HG03521 (cell line): ENCODE data around the gene BET1L.
"Not testable (repeated sequence)": the region's sequence is repeated elsewhere in the genome, so short reads cannot be mapped to it uniquely, and the experiment has no call there.

ENCODE experiments used
- ATAC-seq: cut with Tn5 transposase; IDR thresholded peaks from one replicate; pipeline ENCODE4 v1.9.1; 2021; ENCODE audit warnings: mild to moderate bottlenecking, moderate library complexity; ENCODE audit not compliant: unreplicated experiment

The BET1L gene

DNA sequence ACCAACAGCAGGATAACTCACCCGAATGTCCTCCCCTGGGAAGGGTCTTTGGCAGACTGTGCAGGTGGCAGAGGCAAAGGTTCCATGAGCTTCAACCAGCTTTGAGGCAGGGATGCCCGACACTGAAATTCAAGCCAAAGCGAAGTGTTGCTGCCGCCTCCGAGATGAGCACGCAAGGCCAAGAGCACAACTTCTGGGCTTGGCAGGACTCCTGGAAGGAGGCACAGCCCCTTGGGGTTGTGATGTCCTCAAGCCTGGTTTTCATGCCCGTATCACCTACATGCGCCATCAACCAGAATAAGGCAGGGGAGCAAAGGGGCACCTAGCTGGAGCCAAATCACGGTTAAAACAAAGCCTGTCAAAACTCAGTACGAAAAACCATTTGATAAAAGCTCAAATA lies 23.2 kb upstream of the BET1L start:
- no peak for ATAC-seq

DNA sequence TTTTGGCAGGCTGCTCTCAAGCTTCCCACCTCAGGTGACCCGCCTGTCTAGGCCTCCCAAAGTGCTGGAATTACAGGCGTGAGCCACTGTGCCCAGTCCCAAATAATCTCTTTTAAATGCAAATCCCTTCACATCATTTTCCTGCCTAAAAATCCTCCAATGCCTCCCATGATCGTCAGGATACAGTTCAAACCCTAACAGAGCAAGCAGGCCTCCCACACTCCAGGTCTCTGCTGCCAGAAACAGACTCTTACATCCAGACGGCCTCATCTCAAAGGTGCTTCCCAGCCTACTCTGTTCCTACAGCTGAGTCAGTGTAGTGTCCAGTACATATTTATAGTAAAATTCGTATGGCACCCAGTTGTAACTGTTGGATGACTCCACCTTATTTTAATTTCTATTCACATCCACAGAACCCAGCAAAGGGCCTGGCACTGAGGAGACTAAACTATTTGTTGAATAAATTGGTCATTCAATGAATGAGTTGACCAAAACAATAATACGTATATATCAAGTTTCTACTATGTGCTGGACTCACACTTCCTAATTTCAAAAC lies 20.7 kb upstream of the BET1L start:
- ATAC-seq: no peak

DNA sequence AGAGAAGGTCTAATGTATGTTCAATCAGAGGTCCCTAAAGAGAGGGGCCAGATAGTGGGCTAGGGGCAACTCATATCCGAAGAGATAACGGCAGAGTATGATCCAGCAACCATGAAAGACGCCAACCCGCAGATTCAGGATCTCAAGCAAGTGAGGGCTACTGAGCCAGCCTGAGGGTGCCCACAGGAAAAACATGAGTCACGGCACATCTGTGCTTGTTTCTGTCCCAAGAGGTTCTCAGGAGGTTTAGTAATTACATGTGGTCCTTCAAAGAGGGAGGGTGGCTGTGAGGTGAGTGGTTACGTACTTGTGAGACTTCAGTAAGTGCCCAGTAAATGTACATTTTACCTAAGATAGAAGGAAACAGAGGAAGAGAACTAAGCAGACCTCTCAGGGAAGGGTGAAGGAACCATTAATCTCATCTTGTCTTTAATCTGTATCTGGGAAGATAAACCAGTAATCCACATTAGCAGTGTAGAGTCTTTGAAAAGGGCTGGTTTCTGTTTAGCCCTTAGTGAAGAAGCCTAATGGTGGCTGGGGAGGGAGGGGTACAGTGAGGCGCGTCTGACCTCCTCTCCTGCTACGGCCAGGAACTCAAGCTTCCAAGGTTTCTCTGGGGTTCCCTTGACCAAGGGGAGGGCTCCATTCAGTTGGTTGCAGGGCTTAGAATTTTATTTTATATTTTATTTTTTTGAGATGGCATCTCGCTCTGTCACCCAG lies 18.7 kb upstream of the BET1L start:
- no peak for ATAC-seq

DNA sequence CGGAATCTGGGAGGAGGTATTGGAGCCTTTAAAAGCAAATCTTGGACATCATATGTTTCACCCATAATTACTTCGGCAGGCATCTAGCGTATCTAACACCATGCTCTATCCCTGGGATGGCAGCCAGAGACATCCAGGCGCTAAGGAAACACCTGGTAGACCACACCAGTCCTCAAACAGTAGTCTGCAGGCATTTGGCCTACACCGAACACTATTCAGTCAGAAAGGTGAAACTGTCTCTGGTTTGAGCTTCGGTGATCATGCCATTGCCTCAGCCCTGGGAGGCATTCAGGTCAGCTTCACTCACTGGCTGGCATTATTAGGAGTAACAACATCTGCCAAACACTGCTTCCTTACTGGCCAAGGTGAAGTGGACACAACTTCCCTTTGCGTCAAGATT lies 17.2 kb upstream of the BET1L start:
- no peak for ATAC-seq

DNA sequence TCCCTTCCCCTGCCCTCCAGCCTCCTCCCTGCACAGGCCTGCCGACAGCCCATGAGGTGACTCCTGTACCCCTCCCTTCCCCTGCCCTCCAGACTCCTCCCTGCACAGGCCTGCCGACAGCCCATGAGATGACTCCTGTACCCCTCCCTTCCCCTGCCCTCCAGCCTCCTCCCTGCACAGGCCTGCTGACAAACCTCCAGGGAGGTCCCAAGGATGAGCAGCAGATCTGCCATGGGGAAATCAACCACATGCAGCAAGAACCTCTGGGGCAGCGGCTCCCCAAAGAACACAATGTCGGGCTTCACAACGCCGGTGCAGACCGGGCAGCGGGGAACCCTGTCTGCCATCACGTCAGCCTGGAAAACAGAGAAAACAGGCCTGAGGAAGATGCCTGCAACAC lies 16.7 kb upstream of the BET1L start:
- ATAC-seq: no peak

DNA sequence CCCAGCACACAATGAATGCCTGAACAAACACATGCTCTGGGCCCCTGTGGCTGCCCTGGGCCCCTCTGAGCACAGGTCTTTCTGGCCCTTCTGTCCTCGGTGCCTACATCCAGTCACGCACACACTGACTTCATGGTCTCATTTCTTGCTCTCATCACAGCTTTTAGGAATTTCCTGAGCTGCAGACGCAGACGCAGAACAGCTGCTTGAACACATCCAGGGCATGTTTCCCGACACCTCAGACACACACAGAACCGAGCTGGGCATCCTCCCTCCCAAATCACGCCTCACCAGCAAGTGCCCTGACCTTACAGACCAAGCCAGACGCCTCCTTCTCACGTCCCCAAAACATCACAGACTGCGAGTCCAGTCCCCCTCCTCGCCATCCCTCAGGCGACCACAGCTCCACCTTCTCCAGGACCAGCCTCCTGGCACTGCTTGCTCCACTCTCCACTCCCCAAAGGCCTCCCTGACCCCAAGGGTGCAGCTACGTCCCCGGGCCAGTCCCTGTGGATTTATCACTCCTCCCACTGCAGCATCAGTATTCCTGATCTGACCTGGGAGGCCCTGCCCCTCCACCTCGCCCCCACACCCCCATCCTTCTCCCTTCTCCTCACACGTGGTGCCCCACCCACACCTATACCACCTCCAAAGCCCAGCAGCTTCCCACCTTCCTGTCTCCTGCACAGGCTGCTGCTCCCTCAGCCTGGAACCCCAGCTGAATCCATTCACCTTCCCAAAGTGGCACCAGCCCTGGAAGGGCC lies 16.0 kb upstream of the BET1L start:
- ATAC-seq: no peak

DNA sequence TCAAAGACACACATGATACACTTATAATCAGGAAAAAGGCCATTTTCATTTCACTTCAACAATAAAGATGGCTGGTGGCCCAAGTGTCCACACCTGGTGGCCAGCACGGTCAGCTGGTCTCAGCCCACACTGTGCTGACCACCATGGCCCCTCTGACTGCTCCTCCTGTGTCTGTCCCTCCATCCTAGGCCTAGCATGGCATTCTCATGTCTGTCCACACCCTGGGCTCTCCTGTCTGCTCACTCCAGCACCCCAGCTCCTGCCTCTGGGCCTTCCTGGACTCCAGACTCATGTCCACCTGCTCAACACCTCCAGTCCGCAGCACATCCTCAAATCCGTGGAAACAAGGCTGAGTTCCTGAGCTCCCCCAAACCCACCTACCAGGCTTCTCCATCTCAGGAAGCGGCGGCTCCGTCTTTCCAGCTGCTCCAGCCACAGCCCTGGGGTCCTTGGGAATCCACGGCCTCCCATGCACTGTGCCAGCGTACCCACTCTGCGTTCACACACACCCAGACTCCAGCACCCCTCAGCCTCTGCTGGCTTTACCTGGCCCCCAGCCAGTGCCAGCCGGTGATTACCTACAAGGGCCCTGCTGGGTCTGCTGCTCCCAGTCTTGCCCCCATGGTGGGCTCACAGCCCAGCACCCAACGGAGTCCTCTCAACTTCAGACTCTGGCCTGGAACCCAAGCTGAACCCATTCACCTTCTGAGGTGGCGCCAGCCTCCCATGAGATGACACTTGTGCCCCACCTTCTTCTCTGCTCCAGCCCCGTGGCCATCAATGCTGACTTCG lies 15.0 kb upstream of the BET1L start:
- no peak for ATAC-seq

DNA sequence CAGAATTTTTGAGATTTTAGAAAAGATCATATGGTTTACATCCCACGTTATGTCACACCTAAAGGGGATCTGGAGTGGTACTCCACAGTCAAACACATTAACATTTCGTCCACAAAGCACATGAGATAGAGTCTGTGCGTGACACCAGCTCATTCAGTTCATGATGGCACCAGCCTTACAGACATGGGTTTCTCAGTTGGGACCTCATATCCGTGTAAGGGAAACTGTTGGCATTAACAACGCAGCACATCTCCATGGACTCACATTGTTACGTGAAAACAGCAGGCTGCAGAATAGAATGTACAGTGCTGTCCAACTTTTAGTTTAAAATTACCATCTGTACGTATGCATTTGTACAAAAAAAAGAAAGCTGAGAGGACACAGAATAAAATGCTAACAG lies 14.3 kb upstream of the BET1L start:
- ATAC-seq: no peak

DNA sequence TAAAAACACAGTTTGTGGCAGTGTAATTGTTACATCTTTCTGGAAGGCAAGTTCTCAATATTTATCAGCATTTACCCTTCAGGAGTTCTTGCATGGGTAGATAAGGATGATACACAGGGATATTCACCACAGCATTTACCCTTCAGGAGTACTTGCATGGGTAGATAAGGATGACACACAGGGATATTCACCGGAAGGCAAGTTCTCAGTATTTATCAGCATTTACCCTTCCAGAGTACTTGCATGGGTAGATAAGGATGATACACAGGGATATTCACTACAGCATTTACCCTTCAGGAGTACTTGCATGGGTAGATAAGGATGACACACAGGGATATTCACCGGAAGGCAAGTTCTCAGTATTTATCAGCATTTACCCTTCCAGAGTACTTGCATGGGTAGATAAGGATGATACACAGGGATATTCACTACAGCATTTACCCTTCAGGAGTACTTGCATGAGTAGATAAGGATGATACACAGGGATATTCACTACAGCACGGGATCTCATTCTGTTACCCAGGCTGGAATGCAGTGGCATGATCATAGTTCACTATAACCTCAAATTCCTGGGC lies 13.5 kb upstream of the BET1L start:
- ATAC-seq: not testable (repeated sequence)

DNA sequence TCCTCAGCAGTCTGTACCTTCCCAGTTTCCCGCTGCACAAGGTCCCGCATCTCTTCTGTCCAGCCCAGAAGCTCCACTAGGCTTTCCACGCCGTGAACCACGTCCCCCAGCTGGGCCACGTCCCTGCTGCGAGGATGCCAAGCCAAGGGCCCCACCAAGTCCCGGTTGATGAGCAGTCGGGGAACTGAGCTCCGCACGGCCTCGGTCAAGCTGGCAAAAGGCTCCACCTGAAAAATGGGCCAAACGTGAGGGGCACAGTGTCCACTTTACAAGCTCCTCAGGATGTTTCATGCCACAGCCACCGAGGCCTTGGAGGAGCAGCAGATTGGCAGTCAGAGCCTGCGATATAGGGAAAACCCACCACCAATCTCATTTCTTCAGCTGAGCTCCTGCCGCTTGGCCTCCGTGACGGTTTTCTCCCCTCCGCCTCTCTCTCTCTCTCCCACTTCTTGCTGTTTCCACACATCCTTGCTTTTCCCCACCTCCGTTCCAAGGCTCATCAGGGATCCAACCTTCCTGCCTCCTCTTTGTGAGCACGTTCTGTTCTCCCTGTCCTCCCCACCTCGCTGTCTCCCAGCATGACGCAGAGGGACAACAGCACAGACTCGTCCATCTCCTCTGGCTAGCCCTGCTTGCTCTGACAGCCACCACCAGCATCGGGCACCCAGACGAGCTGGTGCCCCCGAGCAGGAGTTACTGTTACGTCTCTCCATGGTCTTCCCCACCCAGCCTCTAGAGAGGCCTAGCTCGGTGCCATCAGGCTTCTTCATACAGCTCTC lies 11.8 kb upstream of the BET1L start:
- ATAC-seq: no peak

DNA sequence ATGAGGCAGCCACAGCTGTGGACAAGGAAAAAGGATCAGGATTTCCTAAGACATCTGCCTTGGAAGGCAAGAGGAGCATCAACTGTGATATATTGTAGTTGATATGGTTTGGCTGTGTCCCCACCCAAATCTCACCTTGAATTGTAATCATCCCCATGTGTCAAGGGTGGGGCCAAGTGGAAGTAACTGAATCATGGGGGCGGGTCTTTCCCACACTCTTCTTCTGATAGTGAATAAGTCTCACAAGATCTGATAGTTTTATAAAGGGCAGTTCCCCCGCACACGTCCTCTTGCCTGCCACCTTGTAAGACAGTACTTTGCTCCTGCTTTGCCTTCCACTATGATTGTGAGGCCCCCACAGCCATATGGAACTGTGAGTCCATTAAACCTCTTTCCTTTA lies 10.5 kb upstream of the BET1L start:
- no peak for ATAC-seq

DNA sequence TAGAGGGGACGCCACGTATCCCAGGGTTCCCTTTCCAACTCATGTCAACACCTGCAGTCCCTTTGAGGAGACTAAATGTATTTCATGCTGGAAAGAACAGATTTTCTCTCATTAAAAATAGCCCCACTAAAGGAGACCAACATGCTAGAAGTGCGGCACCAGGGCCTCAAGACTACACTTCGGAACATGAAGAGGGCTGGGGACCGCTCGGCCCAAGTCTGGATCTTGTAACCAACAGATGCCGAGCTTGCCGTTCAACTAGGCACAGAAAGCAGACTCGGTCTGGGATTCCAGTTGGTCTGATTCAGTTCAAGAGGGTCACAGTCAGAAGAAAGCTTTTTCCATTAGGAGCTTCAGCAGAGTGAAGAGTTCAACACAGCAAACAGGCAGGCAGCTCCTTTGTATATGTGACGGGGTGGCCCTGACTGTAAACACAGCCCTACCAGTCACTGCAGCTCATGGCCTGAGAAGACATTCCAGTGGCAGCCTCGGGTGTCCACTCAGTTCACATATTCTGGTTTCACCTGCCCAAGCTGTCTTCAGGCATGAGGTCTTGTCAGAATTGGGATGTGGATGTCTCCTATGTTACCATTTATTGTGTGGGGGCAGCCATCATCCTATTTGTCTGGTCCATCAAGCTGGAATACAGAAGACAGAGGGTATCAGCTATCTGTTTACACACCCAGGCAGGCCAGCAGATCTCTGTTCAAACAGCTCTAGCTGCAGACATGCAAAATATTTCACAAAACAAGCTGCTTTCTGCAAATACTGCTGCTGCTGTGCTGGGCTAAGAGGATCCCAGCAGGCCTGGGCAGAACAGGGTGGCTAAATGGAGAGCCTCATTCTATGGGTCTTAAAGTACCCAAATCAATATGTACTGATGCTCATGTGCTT lies 9.1 kb upstream of the BET1L start:
- ATAC-seq: no peak

DNA sequence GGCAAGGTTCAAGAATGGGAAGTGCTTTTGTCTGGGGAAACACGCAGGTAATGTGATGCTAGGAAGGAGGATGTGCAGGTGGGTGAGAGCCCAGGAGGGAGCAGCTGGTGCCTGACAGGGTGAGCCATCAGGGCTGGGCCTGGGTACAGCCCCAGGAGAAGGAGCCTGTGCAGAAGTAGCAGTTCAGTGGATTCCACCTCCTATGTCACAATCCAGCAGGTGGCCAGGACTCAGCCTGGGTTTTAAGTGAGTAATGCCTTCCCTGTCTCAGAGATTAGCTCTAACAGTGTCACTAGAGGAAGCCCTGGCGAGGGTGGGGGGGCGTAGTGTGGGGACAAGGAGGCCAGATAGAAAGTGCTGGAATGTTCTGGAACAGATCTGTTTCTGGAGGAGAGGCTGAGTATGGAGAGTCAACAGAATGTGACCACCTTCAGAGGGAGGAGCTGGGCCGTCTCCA lies 8.4 kb upstream of the BET1L start:
- ATAC-seq: no peak

DNA sequence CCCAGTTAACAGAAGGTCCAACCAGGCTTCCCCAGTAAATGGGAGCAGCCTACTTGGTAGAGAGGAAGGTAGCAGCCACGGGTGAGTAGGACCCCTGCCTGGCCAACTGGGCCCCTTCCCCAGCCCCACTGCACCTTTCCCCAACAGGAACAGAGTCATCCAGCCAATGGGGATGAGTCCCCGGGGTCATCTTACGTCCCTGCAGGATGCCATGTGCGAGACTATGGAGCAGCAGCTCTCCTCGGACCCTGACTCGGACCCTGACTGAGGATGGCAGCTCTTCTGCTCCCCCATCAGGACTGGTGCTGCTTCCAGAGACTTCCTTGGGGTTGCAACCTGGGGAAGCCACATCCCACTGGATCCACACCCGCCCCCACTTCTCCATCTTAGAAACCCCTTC lies 6.9 kb upstream of the BET1L start:
- ATAC-seq: no peak

DNA sequence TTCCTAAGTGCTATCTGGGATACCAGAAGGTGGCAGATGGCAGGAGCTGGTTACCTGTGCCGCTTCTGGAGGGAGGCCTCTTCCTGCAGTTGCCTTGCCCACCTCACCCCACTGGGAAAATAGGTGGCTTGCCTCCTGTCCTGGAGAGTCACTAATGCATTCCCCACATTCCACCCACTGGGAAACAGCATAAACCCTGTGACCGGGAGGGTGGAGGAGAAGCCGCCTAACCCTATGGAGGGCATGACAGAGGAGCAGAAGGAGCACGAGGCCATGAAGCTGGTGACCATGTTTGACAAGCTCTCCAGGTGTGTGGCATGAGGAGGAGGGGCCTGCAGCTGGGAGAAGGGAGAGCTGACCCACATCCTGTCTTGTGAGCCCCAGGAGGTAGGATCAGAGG lies 5.9 kb upstream of the BET1L start:
- ATAC-seq: no peak

DNA sequence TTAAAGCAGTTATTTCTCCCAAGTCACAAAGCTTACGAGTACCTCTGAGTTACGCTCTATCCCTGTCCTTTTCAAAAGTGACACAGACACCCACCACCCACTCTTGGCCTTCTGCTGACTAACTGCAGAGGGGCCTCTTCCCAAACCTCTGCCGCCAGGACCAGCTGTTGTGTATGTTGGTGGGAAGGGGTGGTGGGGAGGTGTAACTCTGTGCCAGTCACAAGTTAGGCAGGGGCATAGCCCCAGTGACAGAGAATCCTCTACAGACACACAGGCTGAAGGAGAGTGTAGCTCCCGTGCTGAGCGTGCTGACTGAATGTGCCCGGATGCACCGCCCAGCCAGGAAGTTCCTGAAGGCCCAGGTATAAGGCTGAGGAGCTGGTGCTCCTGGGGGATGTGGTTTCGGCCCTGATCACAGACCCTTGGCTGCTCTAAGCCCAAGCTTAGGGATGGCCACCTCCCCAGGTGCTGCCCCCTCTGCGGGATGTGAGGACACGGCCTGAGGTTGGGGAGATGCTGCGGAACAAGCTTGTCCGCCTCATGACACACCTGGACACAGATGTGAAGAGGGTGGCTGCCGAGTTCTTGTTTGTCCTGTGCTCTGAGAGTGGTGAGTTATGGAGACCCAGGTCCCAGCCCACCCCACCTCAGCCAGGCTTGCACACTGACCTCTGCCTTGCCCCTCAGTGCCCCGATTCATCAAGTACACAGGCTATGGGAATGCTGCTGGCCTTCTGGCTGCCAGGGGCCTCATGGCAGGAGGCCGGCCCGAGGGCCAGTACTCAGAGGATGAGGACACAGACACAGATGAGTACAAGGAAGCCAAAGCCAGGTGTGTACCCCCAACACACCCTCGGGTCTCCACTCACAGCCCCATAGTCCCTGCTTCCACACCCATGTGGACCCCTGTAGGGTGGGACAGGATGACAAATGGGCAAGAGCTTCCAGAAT lies 5.2 kb upstream of the BET1L start:
- no peak for ATAC-seq

DNA sequence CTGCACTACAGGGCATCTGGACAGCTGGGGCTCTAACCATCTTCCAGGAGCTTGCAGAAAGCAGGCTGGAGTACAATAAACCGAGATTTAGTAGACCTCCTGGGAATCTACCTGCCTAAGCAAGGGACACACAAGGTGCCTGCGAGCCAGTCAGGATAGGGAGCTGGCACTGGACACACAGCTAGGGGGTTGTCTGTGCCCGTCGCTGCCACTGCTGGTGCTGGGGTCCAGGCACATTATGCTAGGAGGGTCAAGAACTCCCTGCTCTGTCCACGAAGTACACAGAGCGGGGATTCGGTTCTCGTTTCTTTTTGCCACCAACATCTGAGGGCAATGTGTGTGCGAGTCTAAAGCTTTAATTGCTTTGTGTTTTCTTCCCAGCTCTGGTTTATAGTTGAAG lies 4.5 kb upstream of the BET1L start:
- ATAC-seq: no peak

DNA sequence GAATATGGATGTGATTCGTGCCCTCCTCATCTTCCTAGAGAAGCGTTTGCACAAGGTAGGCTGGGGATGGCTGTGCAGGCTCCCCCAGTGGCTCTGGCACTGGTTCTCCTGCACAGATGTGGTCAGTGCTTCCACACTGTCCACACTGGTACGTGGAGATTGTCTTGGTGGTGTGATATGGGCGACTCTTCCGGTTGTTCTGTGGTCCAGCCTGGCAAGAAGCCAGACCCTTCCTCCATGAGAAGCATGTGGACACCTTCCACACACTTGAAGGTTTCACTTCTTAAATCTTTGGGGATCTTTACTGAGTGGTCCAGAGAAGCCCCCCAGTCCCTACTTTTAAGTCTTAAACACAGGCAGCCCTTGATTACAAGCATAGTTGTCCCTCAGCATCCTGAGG lies 4.1 kb upstream of the BET1L start:
- ATAC-seq: no peak
